Activated naive CD8-positive, alpha-beta T cell treated with anti-CD3 and anti-CD28 coated beads for 36 hours (primary cell): ENCODE data around the gene BTBD7. TPM values are rescaled to one million over a fixed set of nuclear protein-coding genes. Genes with fewer than 3 reads are reported as not detected.

Experiments
- DNase-seq: peaks from one replicate; pipeline ENCODE4 v3.0.0; 2021
- H3K27ac Mint-ChIP-seq: one replicate; pipeline ENCODE4 v1.8.0; 2022; ENCODE audit warnings: mild to moderate bottlenecking, moderate library complexity, mixed read lengths
- H3K27me3 Mint-ChIP-seq: one replicate; pipeline ENCODE4 v1.8.0; 2022; ENCODE audit warnings: mild to moderate bottlenecking, mixed read lengths
- H3K36me3 Mint-ChIP-seq: one replicate; pipeline ENCODE4 v1.8.0; 2021; ENCODE audit warnings: mild to moderate bottlenecking, mixed read lengths
- H3K4me1 Mint-ChIP-seq: one replicate; pipeline ENCODE4 v1.8.0; 2021; ENCODE audit warnings: mixed read lengths
- H3K4me3 Mint-ChIP-seq: one replicate; pipeline ENCODE4 v1.8.0; 2022; ENCODE audit warnings: mild to moderate bottlenecking, moderate library complexity, mixed read lengths
- H3K9me3 Mint-ChIP-seq: one replicate; pipeline ENCODE4 v1.8.0; 2022; ENCODE audit warnings: mixed read lengths
- total RNA-seq, 2 experiments: library from RNA; stranded (reverse); gene quantifications; one replicate each; pipeline ENCODE4 v1.2.3, GENCODE V29; 2021

The BTBD7 gene
- total RNA-seq, 2 experiments from 2014 or later: 14.3 to 14.9 TPM

DNA sequence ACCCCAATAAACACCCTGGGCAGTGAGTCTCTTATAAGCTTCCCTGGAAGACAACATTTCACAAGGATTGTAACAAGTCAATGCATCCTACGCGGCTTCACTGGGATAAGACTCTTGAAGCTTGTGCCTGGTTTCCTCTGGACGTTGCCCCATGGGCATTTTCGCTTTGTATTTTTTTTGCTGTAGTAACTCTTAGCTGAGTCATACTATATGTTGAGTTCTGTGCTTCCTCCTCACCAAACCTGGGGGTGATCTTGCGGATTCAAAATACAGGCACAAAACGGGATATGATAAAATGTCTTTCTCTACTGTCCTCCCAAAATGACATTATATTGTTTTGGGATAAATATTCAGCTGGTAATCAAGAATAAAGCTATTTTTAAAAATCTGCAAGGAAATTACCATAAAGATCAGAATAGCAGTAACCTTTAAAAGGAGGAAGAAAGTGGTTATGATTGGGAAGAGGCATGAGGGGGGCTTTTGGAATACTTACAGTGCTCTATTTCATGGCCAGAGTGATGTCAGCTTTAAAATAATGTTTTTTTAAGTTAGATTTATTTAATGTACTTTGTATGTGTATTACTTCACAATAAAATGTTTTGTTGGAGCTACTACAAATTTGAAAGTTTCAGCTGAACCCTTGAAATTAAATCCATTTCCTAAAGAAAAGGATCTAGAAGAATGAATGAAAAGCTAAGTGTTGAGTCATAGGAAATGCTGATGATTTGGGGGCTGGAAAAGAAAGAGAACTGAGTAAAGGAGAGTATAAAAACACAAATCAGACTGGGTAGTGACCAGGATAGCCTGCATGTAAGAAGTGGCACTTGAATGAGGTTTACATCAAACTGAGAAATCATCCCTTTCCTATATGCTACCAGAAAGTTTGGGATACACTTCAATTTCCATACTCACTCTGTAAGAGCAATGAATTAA lies 14.7 kb downstream of the BTBD7 start:
- Mint-ChIP-seq H3K36me3 (peaks cover 18% of the 10 kb centered on the region), H3K4me1 (peaks cover 34% of the 10 kb centered on the region), H3K9me3 (no peaks in the 10 kb centered on the region), H3K27me3 (no peaks in the 10 kb centered on the region), H3K4me3 (no peak overlapping the region), H3K27ac (no peak overlapping the region)
- no peak for DNase-seq

GRCh38 chr14:93317210-93317874 lies 15.5 kb downstream of the BTBD7 start:
- Mint-ChIP-seq H3K36me3 (peaks cover 18% of the 10 kb centered on the region), H3K27ac (no peak overlapping the region), H3K4me3 (no peak overlapping the region), H3K27me3 (no peaks in the 10 kb centered on the region), H3K4me1 (peaks cover 36% of the 10 kb centered on the region), H3K9me3 (no peaks in the 10 kb centered on the region)
- no peak for DNase-seq

- no peak for DNase-seq
- Mint-ChIP-seq H3K4me3 (no peak overlapping the region), H3K27me3 (no peaks in the 10 kb centered on the region), H3K36me3 (peaks cover 18% of the 10 kb centered on the region), H3K27ac (no peak overlapping the region), H3K4me1 (peaks cover 37% of the 10 kb centered on the region), H3K9me3 (no peaks in the 10 kb centered on the region)
Measured at GRCh38 chr14:93316716-93317115, 16.1 kb downstream of the BTBD7 start.

DNA sequence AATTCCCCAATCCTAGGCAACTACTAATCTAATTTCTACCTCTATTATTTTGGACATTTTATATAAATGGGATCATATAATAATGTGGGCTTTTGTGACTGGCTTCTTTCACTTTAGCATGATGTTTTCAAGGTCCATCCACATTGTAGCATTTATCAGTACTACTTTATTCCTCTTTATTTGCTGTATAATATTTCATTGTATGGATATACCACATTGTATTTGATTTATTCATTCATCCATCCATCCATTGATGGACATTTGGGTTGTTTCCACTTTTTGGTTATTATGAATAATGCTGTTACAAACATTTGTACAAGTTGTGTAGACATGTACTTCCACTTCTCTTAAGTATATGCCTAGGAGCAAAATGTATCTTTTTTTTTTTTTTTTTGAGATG lies 17.3 kb downstream of the BTBD7 start:
- H3K9me3 Mint-ChIP-seq: no peaks in the 10 kb centered on the region
- H3K27me3 Mint-ChIP-seq: no peaks in the 10 kb centered on the region
- H3K27ac Mint-ChIP-seq: no peak overlapping the region
- peaks cover 33% of the 10 kb centered on the region for H3K4me1 Mint-ChIP-seq
- DNase-seq: no peak
- peaks cover 13% of the 10 kb centered on the region for H3K36me3 Mint-ChIP-seq
- no peak overlapping the region for H3K4me3 Mint-ChIP-seq

GRCh38 chr14:93311082-93311481 lies 21.8 kb downstream of the BTBD7 start:
- Mint-ChIP-seq H3K9me3 (no peaks in the 10 kb centered on the region), H3K36me3 (peaks cover 4% of the 10 kb centered on the region), H3K4me1 (peaks cover 33% of the 10 kb centered on the region), H3K4me3 (no peak overlapping the region), H3K27ac (no peak overlapping the region), H3K27me3 (no peaks in the 10 kb centered on the region)
- DNase-seq: no peak

DNA sequence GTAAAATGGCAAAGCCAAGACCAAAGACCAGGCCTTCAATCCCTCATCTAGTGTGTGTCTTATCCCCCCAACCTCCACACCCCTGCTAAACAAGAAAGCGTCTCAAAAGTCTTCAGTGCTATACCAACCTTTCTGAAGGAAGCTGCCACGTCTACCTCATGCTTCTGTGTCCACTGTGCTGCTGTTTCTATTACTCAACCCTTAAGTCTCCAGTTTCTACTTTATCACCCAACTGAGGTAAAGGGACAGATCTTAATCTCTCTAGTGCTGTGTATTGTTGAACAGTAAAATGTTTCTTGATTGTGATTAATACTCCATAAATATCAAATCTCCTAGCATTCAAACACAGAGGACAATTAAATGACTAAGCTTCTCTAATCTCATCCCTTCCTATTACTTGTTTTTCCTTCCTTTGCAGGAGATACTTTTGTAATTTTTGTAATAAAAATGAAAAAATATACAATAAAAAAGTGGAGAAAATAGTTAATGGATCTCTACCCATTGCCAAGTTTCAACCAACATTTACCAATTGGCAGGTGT lies 23.3 kb downstream of the BTBD7 start:
- no peaks in the 10 kb centered on the region for H3K9me3 Mint-ChIP-seq
- no peak overlapping the region for H3K4me3 Mint-ChIP-seq
- no peak overlapping the region for H3K27ac Mint-ChIP-seq
- DNase-seq: no peak
- H3K4me1 Mint-ChIP-seq: peaks cover 37% of the 10 kb centered on the region
- no peaks in the 10 kb centered on the region for H3K27me3 Mint-ChIP-seq
- peaks cover 3% of the 10 kb centered on the region for H3K36me3 Mint-ChIP-seq

GRCh38 chr14:93308686-93309345 lies 24.0 kb downstream of the BTBD7 start:
- no peak overlapping the region for H3K4me3 Mint-ChIP-seq
- H3K9me3 Mint-ChIP-seq: no peaks in the 10 kb centered on the region
- no peak overlapping the region for H3K27ac Mint-ChIP-seq
- peaks cover 5% of the 10 kb centered on the region for H3K36me3 Mint-ChIP-seq
- DNase-seq: no peak
- H3K4me1 Mint-ChIP-seq: peaks cover 41% of the 10 kb centered on the region
- H3K27me3 Mint-ChIP-seq: no peaks in the 10 kb centered on the region

GRCh38 chr14:93306812-93307211 lies 26.0 kb downstream of the BTBD7 start:
- no peaks in the 10 kb centered on the region for H3K27me3 Mint-ChIP-seq
- H3K4me3 Mint-ChIP-seq: no peak overlapping the region
- H3K9me3 Mint-ChIP-seq: no peaks in the 10 kb centered on the region
- H3K27ac Mint-ChIP-seq: no peak overlapping the region
- DNase-seq: no peak
- H3K4me1 Mint-ChIP-seq: peaks cover 35% of the 10 kb centered on the region
- H3K36me3 Mint-ChIP-seq: peaks cover 5% of the 10 kb centered on the region

DNA sequence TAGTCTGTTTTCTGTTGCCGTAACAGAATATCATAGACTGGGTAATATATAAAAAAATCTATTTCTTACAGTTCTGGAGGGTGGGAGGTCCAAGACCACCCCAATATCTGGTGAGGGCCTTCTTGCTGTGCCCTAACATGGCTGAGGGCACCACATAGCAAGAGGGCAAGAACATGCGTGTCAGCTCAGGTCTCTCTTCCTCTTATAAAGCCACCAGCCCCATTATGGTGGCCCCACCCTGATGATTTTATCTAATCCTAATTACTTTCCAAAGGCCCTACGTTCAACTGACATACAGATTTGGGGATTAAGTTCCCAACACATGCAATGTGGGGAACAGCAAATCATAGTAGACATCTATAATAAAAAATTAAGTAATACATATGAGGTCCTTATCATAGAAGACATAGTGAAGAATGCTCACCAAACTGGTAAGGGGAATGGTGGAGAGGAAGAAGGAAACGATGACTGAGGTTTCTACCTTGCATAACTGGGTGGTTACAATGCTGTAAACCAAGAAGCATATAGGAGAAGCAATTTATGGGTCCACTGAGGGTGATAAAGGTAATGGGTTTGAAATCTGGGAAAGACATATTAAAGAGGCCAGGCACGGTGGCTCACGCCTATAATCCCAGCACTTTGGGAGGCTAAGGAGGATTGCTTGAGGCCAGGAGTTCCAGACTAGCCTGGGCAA lies 27.0 kb downstream of the BTBD7 start:
- Mint-ChIP-seq H3K27ac (no peak overlapping the region), H3K27me3 (no peaks in the 10 kb centered on the region), H3K36me3 (peaks cover 5% of the 10 kb centered on the region), H3K4me3 (no peak overlapping the region), H3K9me3 (no peaks in the 10 kb centered on the region), H3K4me1 (peaks cover 35% of the 10 kb centered on the region)
- no peak for DNase-seq

- Mint-ChIP-seq H3K4me3 (no peak overlapping the region), H3K27me3 (no peaks in the 10 kb centered on the region)
Measured at GRCh38 chr14:93304771-93305170, 28.1 kb downstream of the BTBD7 start.

DNA sequence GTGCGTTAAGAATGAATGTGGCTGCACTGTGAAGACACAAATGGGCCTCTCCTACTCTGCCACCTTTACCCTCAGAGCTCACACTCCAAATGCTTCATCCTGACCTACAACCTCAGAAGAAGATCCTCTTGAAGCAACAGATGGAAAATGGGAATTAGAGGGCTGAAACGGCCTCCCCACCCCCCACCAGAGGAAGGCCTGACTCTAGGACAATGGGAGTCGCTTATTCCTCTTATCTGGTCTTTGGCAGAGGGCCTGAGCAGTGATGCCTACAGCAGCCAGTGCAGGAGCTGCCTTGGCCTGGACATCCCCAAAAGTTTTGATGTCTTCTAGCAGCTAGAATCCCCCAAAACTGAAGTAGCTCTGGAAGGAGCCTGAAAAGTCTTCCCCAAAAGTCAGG lies 29.2 kb downstream of the BTBD7 start:
- Mint-ChIP-seq H3K4me1 (peaks cover 32% of the 10 kb centered on the region), H3K36me3 (peaks cover 4% of the 10 kb centered on the region), H3K9me3 (no peaks in the 10 kb centered on the region), H3K27ac (no peak overlapping the region), H3K27me3 (no peaks in the 10 kb centered on the region), H3K4me3 (no peak overlapping the region)
- no peak for DNase-seq

More at GRCh38 chr14:93304771-93305170, 28.1 kb downstream of the BTBD7 start:
- Mint-ChIP-seq H3K4me1 (peaks cover 32% of the 10 kb centered on the region), H3K9me3 (no peaks in the 10 kb centered on the region), H3K36me3 (peaks cover 5% of the 10 kb centered on the region), H3K27ac (no peak overlapping the region)
- DNase-seq: no peak

- no peak overlapping the region for H3K27ac Mint-ChIP-seq
- peaks cover 32% of the 10 kb centered on the region for H3K4me1 Mint-ChIP-seq
- no peak for DNase-seq
- H3K4me3 Mint-ChIP-seq: no peak overlapping the region
- no peaks in the 10 kb centered on the region for H3K27me3 Mint-ChIP-seq
- no peaks in the 10 kb centered on the region for H3K9me3 Mint-ChIP-seq
- H3K36me3 Mint-ChIP-seq: peaks cover 2% of the 10 kb centered on the region
Measured at GRCh38 chr14:93302688-93303581, 29.9 kb downstream of the BTBD7 start.

DNA sequence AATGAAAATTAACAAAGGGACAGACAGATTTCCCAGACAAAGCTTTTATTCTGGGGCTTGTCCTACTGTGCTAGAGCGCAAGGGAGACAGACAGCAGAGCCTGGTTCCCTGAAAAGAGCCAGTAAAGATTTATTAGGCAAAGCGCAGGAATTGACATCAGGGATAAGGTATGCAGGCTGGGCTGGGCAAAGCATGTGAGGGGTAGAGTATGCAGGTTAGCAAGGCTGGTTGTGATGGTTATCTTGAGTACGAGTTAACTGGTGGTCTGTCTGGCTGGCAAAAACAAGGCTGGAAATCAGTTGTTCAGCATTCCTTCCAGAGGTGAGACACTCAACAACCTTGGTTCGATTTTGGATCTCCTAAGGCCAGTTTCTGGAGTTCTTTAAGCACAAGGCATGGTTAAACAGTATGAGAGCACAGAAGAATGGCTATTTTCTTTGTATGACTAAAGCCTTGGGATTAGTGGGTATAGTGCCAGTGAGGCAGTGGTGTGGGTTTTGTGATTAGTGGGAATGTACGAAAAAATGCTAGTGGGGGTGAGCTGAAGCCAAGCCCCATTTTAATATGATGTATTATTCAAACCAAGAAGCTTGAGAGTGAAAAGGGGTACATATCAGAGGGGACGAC lies 30.9 kb downstream of the BTBD7 start:
- Mint-ChIP-seq H3K4me1 (peaks cover 26% of the 10 kb centered on the region), H3K27me3 (no peaks in the 10 kb centered on the region), H3K27ac (no peak overlapping the region), H3K4me3 (no peak overlapping the region), H3K9me3 (no peaks in the 10 kb centered on the region), H3K36me3 (peaks cover 2% of the 10 kb centered on the region)
- DNase-seq: no peak
